HG03135 (cell line): Measurements from ENCODE around the gene AOPEP.

Experiments used
- ATAC-seq: cut with Tn5 transposase; IDR thresholded peaks from one replicate; pipeline ENCODE4 v1.9.1; 2021; ENCODE audit warnings: mild to moderate bottlenecking, moderate library complexity; ENCODE audit not compliant: unreplicated experiment

The AOPEP gene

DNA sequence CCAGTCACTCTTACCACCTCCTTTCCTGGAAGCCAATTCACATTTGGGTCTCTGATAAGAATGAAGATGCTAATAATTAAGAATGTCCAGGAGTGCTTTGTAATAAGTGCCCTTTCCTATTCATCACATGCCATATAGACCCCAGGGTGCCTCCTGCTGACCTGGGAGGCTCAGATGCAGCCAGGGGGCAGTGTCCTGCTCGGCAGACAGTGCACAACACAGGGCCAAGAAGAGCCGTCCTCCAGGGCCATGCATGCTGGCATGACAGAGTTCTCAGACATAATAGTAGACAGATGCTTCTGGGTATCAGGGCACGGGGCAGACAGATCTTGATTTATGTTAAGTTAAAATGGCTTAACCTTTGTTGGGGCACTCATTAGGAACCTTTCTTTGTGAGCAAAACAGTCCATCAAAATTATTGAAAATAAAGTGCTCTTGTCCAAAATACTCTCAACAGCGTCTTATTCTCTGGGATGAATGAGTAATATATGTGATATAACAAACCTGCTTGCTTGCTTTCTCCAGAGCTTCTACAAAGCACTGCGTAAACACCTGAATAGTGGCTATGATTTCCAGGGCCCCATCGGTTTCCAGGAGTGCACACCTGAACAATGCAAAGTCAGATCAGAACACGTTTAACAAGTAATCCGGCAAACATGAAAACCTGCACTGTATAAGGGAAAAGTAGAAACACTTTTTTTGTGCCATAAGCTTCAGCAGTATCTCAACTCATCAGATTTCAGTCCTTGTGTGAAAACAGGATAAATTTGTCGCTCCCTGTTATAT is 398.3 kb downstream of the AOPEP start:
- no peak for ATAC-seq

DNA sequence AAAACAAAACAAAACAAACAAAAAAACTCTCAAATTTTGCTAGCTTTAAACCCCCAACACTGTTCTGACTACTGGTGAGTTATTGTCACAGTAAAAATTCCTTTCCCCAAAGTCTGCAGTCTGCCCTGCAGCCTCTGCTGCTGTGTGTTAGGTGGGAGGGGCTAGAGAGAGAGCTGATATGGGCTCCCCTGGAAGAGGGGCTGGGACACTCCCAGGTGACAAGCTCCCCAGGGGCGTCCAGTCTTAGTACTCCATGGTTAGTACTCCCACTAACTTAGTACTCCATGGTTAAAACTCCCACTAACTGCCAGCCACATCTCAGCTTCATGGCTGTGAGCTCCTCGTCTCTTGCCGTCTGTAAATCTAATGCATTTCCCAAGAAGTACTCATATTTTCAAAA is 399.2 kb downstream of the AOPEP start:
- ATAC-seq = no peak

GRCh38 chr9:95126739-95127138 is 400.2 kb downstream of the AOPEP start:
- no peak for ATAC-seq

- ATAC-seq = no peak
These were observed 401.0 kb downstream of the AOPEP start for GRCh38 chr9:95127249-95128176.

DNA sequence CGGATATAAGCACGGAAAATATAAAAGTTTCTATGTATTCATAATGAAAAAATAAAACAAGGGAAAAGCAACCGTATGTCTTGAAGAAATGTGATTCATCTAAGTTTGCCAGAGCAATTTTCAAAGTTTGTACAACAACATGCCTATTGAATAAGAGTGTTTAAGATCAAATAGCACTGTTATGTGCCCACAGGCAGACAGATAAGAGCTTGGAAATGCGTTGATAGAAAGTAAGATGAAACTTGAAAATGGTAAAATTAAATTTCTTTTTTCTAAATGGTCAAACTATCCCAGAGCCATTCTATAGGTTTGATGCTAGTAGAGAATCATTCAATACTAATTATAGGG is 401.7 kb downstream of the AOPEP start:
- no peak for ATAC-seq

- ATAC-seq = no peak
These were observed 403.2 kb downstream of the AOPEP start for GRCh38 chr9:95129476-95130291.

DNA sequence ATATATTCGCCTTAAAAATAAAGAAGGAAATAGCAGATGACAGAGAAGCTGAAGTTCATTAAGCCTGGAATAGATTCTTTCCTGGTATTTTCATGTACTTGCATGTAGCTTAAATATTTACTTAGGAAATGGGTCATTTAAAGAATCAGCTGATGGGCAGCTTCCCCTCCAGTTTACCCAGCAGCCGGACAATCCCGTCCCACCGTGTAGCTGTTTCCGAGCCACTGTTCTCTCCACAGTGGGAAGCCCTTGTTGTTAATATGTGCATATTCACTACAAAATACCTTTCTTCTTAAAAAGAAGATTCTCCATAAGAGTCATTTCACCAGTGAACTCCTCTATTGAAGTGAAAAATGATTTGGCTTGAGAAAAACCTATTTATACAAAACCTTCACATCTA is 404.0 kb downstream of the AOPEP start:
- ATAC-seq = no peak

- ATAC-seq = no peak
These were observed 404.8 kb downstream of the AOPEP start for GRCh38 chr9:95131023-95131943.

DNA sequence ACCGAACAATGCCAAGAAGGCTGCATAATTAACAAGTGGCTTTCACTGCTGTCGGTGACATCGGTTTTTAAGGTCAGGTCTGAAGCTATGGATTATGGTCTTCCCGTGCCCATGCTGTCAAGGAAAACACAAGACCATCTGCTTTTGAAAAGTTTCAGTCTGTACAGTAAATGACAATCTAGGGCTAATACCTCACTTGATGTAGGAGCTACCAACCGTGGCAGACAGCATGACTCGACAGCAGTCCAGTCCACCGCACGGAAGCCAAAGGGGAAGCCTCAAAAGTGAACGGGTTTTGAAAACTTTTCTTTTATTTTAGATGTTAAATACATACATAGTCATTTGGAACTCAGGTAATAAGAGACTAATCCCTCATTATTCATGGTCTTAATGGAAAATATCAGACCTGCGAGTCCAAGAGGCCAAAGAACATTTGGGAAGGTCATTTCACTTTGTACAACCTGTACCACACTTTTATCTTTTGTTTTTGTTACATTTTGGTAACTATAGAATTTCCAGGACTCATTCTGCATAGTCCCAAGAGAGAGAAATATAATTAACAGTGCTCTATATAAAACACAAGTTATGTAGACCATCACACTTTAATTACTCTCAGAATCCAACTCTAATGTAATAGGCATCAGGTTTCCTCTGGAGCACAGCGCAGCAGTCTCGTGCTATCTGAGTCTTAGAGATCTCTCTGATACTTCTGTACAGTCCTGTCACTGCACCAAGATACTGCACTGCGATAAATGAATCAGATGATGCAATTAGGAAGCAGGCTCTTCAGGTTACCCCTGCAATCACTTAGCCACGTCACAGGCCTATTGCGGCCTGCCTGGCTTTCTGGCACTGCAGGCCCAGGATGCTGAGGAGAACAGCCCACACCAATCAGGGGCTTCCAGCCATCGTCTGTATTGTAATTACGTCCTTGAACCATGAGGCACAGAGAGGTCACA is 406.1 kb downstream of the AOPEP start:
- ATAC-seq = no peak

- no peak for ATAC-seq
These were observed 406.8 kb downstream of the AOPEP start for GRCh38 chr9:95133325-95133705.

- no peak for ATAC-seq
These were observed 408.0 kb downstream of the AOPEP start for GRCh38 chr9:95134457-95134881.

- ATAC-seq = no peak
These were observed 409.3 kb downstream of the AOPEP start for GRCh38 chr9:95135756-95136155.
